HuH-7 (cell line): Measurements from ENCODE around the gene CKAP2L.
A peak's percentile ranks its signal among the peaks of the same experiment; 100 is the strongest.
"Not testable (repeated sequence)": the region's sequence is repeated elsewhere in the genome, so short reads cannot be mapped to it uniquely, and the experiment has no call there.

Experiments used
- DNase-seq: peaks from one replicate; pipeline ENCODE4 v3.0.0; 2011; ENCODE audit warnings: low spot score

Gene CKAP2L

DNA sequence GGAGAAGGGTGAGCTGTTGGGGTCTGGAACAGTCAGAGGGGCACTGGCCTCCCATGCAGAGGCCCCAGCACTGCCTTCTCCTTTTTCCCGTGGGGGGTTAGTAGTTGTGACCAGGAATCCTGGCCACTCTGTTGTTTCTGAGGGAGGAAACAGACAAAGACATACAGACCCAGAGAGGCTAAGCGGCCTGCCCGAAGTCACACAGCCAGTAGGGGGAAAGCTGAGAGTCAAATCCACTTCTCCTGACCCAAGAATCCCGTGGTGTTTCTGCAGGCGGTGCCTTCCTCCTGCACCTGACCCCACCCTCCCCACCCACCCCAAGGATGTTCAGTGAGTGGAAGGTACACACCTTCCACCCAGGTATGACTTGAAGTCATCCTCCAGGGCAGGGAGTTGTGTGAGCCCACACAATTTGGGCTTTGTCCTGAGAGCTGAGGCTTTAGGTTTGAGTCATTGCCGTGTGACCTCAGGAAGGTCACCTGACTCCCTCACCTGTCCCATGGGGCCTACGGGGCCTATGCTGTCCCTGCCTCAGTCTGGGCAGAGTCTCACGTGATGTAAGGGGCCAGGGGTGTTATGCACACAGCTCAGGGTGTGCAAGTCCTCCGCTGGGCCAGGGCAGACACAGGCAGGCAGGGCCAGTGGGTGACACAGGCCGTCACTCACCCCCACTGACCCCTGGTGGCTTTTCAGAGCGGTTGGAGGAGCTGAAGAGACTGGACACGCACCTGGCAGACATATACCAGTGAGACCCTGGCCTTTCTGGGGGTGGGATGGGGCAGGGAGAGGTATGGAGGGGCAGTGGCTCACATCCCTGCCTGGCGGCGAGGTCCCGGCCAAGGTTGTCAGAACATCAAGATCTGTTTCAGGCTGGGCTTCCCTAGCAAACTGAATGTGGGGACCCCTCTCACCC lies 38.6 kb downstream of the CKAP2L start:
- DNase-seq, result peak; percentile 52

DNA sequence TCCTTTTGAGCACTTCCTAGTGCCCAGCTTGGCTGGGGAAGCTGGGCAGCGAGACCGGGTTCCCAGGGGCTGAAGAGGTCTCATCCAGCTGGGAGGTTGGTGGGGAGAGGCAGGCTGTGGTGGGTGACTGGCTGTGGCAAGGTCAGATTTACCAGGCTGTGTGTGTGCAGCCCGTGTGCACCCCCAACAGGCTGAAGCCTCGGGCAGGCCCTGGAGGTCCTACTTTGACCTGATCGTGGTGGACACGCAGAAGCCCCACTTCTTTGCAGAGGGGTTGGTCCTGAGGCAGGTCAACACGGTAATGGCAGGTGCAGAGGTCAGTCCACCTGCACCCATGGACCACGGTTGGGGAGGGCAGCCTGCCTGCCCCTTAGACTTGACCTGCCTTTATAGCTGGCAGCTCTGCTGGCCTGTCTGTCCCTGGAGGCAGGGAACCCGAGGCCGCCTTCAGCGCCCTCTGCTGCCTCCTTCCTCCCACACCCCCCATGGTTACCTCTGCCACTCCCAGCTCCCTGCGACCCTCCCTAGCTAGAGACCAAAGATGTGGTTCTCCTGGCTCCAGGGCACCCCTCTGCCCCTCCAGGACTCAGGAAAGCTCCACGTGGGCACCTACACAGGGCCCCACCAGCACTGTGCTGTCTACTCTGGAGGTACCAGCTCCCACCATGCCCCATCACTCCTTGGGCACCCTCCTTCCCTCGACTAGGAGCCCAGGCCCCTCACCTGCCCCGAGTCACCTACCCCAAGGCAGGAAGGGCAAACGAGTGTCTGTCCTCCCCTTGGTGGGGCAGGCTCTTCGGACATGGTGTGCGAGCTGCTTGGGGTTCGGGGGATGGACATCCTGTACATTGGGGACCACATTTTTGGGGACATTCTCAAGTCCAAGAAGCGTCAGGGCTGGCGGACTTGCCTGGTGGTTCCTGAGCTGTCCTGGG lies 39.6 kb downstream of the CKAP2L start:
- DNase-seq, result peak; percentile 82

DNA sequence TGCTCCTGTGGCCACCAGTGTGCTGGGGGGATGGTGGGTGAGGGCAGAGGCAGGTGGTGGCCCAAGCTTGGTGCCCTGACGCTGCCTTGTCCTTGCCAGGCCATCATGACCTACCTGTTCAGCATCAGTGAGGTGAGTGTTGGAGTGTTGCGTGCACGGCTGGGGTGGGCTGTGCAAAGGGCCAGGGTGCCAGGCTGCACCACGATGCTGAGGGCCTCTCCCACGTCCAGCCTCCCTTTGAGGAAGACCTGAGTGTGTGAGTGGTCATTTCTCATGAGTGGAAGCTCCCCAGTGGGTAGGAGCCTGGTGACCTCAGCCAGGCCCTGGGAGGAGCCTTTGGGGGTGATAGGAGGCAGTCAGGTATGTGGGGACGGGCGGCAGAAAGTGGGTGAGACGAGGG lies 40.4 kb downstream of the CKAP2L start:
- DNase-seq, result no peak

DNA sequence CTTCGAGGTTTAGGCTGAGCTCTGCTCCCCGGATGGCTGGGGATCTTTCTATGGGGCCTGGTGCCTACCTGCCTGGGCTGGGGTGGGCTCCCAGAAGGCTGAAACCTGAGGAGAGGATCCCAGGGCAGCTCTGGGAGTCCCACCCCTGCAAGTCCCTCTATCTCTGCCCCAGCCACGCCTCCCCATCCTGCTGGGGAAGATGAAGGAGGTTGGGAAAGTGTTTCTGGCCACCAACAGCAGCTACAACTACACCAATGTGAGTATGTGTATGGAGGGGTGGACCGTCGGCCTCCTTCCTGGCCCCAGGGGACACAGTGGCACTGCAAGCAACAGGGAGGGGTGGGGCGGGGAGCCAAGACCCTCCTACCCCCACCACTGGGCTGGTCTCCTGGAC lies 40.9 kb downstream of the CKAP2L start:
- DNase-seq, result no peak

DNA sequence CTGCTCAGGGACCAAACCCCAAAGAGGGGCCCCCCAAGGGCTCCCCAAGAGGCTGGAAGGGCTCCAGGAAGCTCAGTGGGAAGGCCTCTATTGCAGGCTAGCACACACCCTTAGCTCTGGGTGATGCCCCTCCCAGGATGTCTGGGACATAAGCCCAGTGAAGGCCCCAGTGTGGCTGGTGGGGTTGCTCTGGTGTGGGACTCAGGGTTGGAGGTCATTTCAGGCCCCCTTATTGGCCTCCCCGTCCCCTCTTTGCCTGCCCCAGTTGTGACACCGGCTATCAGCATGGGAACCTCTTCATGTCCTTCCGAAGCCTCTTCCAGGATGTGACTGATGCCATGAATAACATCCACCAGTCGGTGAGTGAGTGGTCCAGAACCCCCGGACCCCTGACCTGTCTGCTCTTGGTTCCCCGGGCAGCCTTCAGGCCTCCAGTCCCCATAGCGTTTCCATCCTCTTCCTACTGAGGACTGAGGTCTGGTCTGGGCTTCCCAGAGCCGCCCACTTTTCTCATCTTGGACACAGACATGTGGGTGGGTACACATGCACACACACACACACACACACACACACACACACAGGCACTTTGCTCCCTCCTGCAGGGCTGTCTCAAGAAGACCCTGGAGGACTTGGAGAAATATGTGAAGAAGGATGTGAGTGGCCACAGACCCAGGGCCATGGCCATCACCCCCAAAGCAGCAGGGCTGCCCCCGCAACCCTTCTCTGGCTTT lies 41.4 kb downstream of the CKAP2L start:
- DNase-seq, result no peak

DNA sequence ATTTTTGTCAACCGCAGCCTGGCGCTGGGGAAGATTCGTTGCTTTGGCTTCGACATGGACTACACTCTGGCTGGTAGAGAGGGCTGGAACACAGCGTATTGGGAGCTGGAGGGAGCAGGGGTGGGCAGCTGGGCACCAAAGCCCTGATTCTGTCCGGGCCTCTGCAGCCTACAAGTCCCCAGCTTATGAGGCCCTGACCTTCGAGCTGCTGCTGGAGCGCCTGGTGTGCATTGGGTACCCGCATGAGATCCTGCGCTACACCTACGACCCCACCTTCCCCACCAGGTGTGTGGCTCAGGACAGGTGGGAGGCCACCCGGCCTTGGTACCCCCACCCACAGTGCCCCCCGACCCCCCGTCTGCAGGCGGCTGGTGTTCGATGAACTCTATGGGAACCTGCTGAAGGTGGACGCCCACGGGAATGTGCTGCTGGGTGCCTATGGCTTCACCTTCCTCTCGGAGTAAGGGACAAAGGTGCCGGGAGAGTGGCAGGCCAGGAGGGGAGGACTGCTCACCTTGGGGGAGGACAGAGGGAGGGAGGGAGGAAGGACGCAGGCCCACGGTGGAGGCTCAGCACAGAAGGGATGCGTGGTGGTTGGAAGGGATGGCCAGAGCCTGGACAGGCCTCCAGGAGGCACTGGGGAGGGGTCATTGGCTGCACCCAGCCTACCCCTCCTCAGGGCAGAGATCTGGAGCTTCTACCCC lies 42.4 kb downstream of the CKAP2L start:
- DNase-seq, result no peak

DNA sequence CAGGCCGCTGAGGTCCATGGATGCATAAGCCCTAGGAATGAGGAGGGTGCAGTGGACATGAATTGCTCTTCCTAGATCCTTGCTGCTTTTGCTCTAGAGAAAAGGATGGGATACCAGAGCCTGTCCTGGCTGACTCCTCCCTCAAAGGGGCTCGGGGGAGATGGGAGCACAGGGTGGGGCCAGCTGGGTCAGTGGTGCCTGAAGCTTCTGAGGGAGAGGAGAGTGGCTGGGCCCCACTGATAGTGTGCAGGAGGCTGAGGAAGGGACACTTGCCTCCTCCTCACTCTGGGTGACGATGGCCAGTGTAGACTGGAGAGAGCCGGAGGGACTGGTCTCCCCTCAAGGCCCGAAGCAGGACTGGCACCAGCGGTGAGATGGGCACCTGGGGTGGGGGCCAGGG lies 43.6 kb downstream of the CKAP2L start, which contains the start of gene NT5DC4:
Gene NT5DC4 (plus strand): TSS at position 236 of the 400 bp plus-strand sequence. CDS start 60 bp downstream, at position 296.
- no peak for DNase-seq

DNA sequence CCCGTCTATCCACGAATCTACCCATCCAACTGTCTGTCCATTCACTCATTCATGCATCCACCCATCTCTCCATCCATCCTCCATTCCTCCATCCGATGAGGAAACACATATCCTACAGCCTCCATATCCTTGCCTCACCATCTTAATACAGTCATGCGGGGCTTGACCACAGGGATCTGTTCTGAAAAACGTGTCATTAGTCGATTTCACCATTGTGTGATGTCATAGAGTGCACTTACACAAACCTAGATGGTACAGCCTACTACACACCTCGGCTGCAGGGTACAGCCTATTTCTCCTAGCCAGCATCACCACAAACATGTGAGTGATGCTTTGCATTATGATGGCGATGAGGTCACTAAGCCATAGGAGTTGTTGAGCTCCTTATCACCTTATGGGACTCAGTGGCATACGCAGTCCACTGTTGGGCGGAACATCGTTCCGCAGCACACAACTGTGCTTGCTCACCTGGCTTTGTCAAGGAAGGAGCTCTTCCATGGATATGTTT lies 45.5 kb downstream of the CKAP2L start:
- DNase-seq, result no peak

DNA sequence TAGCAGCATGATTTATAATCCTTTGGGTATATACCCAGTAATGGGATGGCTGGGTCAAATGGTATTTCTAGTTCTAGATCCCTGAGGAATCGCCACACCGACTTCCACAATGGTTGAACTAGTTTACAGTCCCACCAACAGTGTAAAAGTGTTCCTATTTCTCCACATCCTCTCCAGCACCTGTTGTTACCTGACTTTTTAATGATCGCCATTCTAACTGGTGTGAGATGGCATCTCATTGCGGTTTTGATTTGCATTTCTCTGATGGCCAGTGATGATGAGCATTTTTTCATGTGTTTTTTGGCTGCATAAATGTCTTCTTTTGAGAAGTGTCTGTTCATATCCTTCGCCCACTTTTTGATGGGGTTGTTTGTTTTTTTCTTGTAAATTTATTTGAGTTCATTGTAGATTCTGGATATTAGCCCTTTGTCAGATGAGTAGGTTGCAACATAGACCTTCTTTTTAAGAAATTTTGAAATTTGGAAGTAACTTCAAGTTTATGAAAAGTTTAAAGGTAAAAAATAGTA lies 47.5 kb downstream of the CKAP2L start:
- not testable (repeated sequence) for DNase-seq

DNA sequence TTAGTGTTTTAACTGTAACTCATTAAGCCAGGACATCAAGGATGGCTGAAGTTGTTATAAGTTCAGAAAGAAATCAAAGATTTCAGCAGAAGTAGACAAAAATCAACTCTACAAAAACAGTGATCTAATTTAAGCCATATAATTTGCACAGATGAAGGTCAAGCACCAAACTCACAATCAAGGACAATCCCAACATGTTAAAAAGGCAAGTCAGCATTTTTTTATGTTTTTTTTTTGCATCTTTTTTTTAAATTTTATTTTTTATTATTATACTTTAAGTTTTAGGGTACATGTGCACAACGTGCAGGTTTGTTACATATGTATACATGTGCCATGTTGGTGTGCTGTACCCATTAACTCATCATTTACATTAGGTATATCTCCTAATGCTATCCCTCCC lies 48.3 kb downstream of the CKAP2L start:
- not testable (repeated sequence) for DNase-seq

DNA sequence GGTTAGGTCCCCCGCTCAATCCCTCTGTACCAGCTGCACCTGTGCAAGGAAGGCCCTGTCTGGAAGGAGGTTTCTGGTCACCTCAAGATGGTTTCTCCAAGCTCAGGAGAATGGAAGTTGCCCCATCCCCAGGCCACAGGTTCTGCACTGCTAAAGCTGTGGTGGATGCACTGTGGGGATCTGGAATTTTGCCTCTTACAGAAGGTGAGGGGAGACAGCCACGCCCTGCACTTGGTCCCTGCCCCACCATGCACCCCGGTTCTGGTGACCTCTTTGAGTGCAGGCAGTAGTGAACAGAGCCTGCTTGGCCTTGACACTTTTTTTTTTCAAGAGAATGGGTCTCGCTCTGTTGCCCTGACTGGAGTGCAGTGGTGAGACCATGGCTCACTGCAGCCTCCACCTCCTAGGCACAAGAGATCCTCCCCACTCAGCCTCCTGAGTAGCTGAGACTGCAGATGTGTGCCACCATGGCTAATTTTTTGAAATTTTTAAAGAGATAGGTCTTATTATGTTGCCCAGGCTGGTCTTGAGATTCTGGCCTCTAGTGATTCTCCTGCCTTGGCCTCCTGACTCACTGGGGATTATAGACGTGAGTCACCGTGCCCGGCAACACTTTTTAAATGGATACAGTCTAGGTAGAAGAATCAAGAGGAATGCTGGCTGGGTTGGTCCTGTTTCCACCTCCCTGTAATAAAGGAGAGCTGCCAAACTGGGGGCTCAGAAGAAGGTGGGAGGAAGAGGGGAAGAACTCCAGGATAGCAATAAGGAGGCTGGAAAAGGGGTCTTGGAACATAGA lies 49.4 kb downstream of the CKAP2L start:
- no peak for DNase-seq

DNA sequence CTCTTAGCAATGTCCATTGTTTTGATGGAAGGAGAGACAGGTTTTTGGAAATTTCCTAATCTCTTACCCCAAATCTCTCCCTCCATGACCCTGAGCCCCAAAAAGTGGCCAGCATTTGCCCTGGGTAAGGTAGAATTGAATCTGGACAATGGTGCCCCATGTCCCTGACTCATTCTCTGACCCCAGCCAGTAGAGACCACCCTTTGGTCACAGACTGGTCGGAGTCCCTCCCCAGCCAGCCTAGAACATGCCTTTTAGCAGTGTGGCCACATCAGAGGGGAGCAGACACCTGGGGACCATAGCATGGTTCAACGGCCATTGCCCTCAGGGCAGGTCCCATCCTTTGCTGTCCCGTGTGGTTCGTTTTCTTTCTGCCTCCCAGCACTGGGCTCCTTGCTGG lies 50.1 kb downstream of the CKAP2L start:
- DNase-seq, result no peak

DNA sequence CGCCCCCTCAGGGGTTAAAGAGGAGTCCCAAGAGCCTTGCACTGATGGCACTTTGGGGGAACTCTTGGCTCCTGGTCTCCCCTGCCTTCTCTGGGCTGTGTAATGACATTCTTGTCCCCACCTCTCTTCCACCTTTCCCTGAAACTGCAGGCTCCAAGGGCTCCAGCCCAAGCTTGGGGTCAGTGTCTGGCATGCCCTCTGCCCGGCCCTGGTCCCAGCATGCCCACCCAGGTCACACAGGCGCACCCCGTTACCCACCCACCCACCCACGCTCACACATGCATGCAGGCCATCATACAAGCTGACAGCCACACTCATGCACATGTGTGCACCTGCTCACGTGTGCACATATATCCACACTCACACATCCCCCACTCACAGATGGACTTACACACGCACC lies 50.5 kb downstream of the CKAP2L start:
- no peak for DNase-seq

DNA sequence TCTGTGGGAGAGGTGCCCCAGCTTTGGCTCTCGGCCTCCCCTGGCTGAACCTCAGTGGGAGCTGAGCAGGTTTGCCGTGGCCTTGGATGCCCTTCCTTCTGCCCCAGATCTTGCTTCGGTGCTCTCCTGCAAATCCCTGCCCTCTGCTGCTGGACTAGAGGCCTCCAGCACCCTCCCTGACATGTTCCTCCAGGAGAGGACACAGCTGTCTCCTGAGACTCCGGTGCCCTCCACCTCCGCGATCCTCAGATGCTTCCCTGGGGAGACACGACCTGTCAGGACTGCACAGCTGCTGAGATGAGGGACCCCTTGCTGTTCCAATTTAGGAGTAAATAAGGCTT lies 50.9 kb downstream of the CKAP2L start:
- DNase-seq, result no peak

DNA sequence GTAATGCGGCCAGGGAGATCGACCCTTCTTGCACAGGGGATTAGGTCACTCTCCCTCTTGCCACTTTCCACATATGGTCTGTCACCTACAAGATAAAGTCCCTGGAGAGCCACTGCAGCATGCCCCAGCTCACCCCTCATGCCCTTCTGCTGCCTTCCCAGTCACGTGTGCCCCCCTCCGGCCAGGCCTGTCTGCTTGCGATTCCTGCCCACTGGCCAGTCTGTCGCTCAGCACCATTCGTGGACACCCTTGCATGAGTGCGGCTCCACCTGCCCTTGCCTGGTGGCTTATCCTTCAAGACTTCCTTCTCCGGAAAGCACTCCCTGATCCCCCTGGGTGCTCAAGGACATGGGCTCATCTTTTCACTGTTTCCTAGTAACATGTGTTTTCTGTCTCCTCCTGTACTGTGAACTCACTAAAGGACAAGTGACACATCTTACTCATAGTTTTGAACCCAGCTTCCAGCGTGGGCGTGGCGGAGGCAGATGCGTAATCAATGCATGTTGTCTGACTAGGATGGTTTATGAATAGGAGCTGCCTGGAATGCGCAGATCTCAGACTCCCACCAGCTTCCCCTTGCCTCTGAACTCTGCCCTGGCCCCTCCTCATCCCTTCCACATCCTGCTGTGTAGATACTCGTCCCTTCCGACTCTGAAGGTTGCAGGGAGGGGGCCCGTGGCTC lies 51.4 kb downstream of the CKAP2L start:
- DNase-seq, result no peak

DNA sequence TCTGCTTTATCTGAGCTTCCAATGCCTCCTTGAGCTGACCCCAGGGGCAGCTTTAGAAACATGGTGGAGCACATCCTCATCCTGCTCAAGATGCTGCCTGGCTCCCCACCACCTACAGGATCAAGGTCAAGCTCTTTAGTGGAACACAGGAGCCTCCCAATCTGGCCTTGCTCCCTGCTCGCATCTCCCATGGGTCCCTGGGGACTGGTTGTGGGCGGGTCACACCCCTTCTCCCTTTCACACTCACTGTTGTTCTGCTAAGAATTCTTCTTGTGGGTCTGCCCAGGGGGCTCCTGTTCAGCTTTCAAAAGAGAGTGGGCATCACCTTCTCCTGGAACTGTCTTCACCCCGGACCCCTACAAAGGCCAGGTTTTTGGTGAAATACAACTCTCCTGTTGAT lies 51.9 kb downstream of the CKAP2L start:
- DNase-seq, result no peak

DNA sequence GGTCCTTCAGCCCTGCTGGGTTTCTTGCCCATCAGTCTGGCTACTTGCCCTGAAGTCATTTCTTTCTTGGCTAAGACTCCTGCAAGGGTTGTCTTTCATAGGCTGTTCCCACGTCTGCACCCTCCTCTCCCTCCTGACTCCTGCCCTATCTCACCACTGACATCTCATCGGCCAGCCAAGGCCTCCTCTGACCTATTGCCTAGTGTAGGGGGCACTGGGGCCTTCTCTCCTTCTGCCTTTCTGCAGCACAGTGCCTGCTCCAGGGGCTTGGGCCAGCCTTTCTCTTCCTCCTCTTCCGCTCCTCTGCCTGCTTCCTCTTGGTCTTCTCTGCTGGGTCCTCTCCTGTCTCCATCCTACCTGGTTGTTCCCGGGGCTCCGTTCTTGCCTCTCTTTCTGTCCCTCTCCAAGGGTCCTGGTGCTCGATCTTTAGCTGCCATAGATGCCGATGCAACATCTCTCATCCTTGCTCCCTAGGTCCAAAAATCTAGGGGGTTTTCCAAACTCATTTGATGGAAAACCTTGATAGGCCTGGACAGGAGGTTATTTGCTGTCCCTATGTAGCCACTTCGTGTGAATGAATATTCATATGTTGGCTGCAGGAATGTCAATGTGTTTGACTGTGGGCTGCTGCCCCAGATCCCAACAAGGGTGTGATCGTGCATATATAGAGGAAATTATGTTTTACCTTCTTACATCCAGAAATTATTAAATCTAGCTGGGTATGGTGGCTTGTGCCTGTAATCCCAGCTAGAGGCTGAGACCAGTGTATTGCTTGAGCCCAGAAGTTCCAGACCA lies 53.3 kb downstream of the CKAP2L start:
- DNase-seq, result no peak

DNA sequence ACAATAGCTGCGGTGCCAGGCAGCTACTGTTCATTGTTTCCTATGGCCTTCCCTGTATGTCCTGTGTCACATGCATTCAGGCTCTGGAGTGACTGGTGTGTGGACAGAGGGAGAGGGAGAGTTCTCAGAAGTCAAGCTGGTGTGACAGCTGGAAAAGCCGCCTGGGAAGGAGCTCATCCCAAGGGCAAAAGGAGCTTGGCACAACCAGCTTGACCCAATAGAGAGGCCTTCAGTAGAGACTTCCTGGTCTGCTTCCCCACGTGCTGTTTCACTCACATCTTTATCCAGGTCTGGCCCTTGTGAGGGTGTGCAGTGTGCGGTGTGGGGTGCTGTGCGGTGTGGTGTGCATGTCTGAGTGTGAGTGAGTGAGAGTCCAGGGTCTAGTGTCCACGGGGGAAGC lies 54.7 kb downstream of the CKAP2L start:
- DNase-seq, result no peak

DNA sequence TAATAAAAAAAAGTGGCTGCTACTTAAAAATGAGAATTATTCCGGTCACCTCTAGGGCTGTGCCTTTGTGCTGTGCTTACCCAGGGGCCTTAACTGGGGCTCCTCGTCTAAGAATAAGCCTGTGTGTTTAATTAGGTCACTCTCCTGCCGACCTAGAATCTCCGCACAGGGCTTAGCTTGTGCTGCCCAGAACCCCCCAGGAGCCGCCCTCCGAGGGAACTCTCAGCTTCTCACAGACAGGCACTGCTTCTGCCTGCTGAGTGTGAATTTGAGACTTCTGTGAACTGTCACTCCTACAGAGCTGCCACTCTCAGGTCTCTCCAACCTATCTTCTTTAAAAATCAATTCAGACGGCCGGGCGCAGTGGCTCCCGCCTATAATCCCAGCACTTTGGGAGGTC lies 55.4 kb downstream of the CKAP2L start:
- no peak for DNase-seq
